HepG2 (cell line): ENCODE data around the gene SDCCAG8. TPM values are rescaled to one million over a fixed set of nuclear protein-coding genes. Genes with fewer than 3 reads are reported as not detected.
A peak's percentile ranks its signal among the peaks of the same experiment; 100 is the strongest.

Source experiments
- ATAC-seq: fragments of 200-7000 bp; cut with Tn5 transposase; 3 replicates; pipeline ENCODE4 v1.9.1; 2020; ENCODE audit warnings: mild to moderate bottlenecking, moderate library complexity
- BruUV-seq: library from RNA; stranded (reverse); fragments of 400-500 nt; replicated peaks from 2 replicates; lab custom pipeline; 2021; lab: Mats Ljungman, UMichigan
- CTCF ChIA-PET: fragments of 300-600 bp; formaldehyde crosslinking; extraction: SDS; loops from one replicate; lab custom pipeline; 2021; ENCODE audit warnings: low total read pairs, inconsistent platforms, low intra/inter-chr PET ratio; lab: Yijun Ruan, JAX
- POLR2A ChIA-PET: fragments of 350-600 bp; sonication (Branson Sonifier 250); formaldehyde crosslinking; loops from one replicate; lab custom pipeline; 2020; ENCODE audit warnings: antibody characterized with exemption, inconsistent platforms; lab: Yijun Ruan, JAX
- DNase-seq: peaks from one replicate; pipeline ENCODE4 v3.0.0-alpha.2; 2015; ENCODE audit warnings: low spot score
- FAIRE-seq: peaks from 3 replicates; lab custom pipeline; 2011; peaks lifted over from hg19 to GRCh38; lab: Jason Lieb, UNC
- H2AFZ ChIP-seq: one replicate; pipeline ENCODE4 v1.6.1; 2011; ENCODE audit warnings: low read length, inconsistent platforms
- H3K27ac ChIP-seq: fragments of 300-600 bp; 3 replicates; pipeline ENCODE4 v1.8.0; 2011; ENCODE audit warnings: mixed run types, mild to moderate bottlenecking, mixed read lengths, low read length, inconsistent platforms; ENCODE audit not compliant: insufficient read depth; ENCODE audit errors: extremely low read length
- H3K27me3 ChIP-seq, 2 experiments: fragments of 200-600 bp in 1 of 2; 2 replicates in 1 of 2; 3 replicates in 1 of 2; pipeline versions ENCODE4 v1.6.0 to v1.8.0; 2011; ENCODE audit warnings: low read length in 2 of 2, mild to moderate bottlenecking in 2 of 2, moderate library complexity in 2 of 2, inconsistent platforms in 1 of 2; ENCODE audit not compliant: insufficient read depth in 2 of 2, control insufficient read depth in 1 of 2
- H3K36me3 ChIP-seq, 2 experiments: fragments of 200-600 bp in 1 of 2; replicated peaks in 1 of 2; 2 replicates in 1 of 2; 3 replicates in 1 of 2; pipeline versions ENCODE4 v1.5.1 to v1.8.0; 2011; ENCODE audit warnings: low read length in 2 of 2, inconsistent platforms in 1 of 2; ENCODE audit not compliant: insufficient read depth in 2 of 2, control insufficient read depth in 1 of 2
- H3K4me1 ChIP-seq: 2 replicates; pipeline ENCODE4 v1.5.1; 2012; ENCODE audit warnings: low read length, inconsistent platforms; ENCODE audit not compliant: insufficient read depth
- H3K4me2 ChIP-seq: 2 replicates; pipeline ENCODE4 v1.6.0; 2011; ENCODE audit warnings: low read depth, low read length, inconsistent platforms
- H3K4me3 ChIP-seq, 3 experiments: fragments of 200-600 bp in 1 of 3; sonication (generic), shearing (Covaris generic) in 1 of 3; replicated peaks in 1 of 3; 2 replicates each; pipeline ENCODE4 v1.5.1; 2011 to 2016; ENCODE audit warnings: low read length in 3 of 3, inconsistent platforms in 2 of 3, low read depth in 2 of 3, mild to moderate bottlenecking in 2 of 3, control low read depth in 1 of 3, mixed read lengths in 1 of 3; ENCODE audit not compliant: insufficient read depth in 1 of 3
- H3K79me2 ChIP-seq: one replicate; pipeline ENCODE4 v1.6.1; 2011; ENCODE audit warnings: low read length, inconsistent platforms; ENCODE audit not compliant: insufficient read depth
- H3K9ac ChIP-seq: 2 replicates; pipeline ENCODE4 v1.6.0; 2011; ENCODE audit warnings: mild to moderate bottlenecking, low read depth, low read length, inconsistent platforms; ENCODE audit not compliant: insufficient read depth
- H3K9me3 ChIP-seq: 2 replicates; pipeline ENCODE4 v1.5.1; 2012; ENCODE audit warnings: mild to moderate bottlenecking, low read length
- H4K20me1 ChIP-seq: 2 replicates; pipeline ENCODE4 v1.6.0; 2011; ENCODE audit warnings: inconsistent platforms, mild to moderate bottlenecking, low read length, moderate library complexity; ENCODE audit not compliant: insufficient read depth
- FOSL1 ChIP-seq: sonication (generic); formaldehyde crosslinking; IDR thresholded peaks from 2 replicates; pipeline ENCODE4 v1.9.0; 2021; ENCODE audit warnings: missing genetic modification reagents, borderline replicate concordance
- LCORL ChIP-seq, 2 experiments: fragments of 450-650 bp in 1 of 2; sonication (generic) in 1 of 2; formaldehyde crosslinking in 1 of 2; IDR thresholded peaks; 2 replicates each; pipeline versions ENCODE4 v1.5.0 to v1.6.1; 2017 to 2020; ENCODE audit warnings: antibody characterized with exemption in 1 of 2, missing genetic modification reagents in 1 of 2
- MAZ ChIP-seq, 2 experiments: sonication (generic) in 1 of 2; formaldehyde crosslinking in 1 of 2; IDR thresholded peaks; 2 replicates each; pipeline versions ENCODE4 v1.5.0 to v1.6.1; 2012 to 2020; ENCODE audit warnings: low read depth in 2 of 2, mild to moderate bottlenecking in 2 of 2, borderline replicate concordance in 1 of 2, improper control_type of control experiment in 1 of 2, low read length in 1 of 2, missing genetic modification reagents in 1 of 2, moderate library complexity in 1 of 2
- NFATC3 ChIP-seq: sonication (generic); formaldehyde crosslinking; IDR thresholded peaks from 2 replicates; pipeline ENCODE4 v1.5.1; 2020; ENCODE audit warnings: mild to moderate bottlenecking, missing genetic modification reagents
- TCF7L2 ChIP-seq: IDR thresholded peaks from 2 replicates; pipeline ENCODE4 v1.6.1; 2011; ENCODE audit warnings: mild to moderate bottlenecking, low read depth, low read length, moderate library complexity
- ZBTB40 ChIP-seq, 2 experiments: fragments of 450-650 bp in 1 of 2; sonication (generic) in 1 of 2; formaldehyde crosslinking in 1 of 2; IDR thresholded peaks; 2 replicates each; pipeline versions ENCODE4 v1.6.1 to v1.8.0; 2016 to 2022; ENCODE audit warnings: antibody characterized with exemption in 1 of 2, mild to moderate bottlenecking in 1 of 2, missing genetic modification reagents in 1 of 2
- ZNF30 ChIP-seq: sonication (generic); formaldehyde crosslinking; IDR thresholded peaks from 2 replicates; pipeline ENCODE4 v1.5.0; 2020; ENCODE audit warnings: mild to moderate bottlenecking, missing genetic modification reagents
- ZNF782 ChIP-seq: sonication (generic); formaldehyde crosslinking; IDR thresholded peaks from 2 replicates; pipeline ENCODE4 v1.4.0; 2020; ENCODE audit warnings: missing genetic modification reagents, mild to moderate bottlenecking, borderline replicate concordance
- ZZZ3 ChIP-seq: sonication (generic); formaldehyde crosslinking; IDR thresholded peaks from 2 replicates; pipeline ENCODE4 v1.4.0; 2020; ENCODE audit warnings: missing genetic modification reagents, mild to moderate bottlenecking, borderline replicate concordance
- WGBS: methylation state at CpG from one replicate; pipeline ENCODE4 v1.1.6; 2017; ENCODE audit warnings: low lambda C conversion rate; 5-methylcytosine and 5-hydroxymethylcytosine counted together
- in situ Hi-C: cut with HindIII; loops from 2 replicates; pipeline ENCODE4 v1.10.0; 2017; ENCODE audit warnings: low pct_unique_long_range_greater_than_20kb; ENCODE audit not compliant: extremely low pct_ligation_motif_present
- intact Hi-C: fragments of 100-400 bp; cut with micrococcal nuclease; formaldehyde crosslinking; loops from one replicate; pipeline ENCODE4 v1.10.0; 2022; ENCODE audit not compliant: unreplicated experiment
- polyA plus RNA-seq, 8 experiments: library from polyadenylated mRNA; depleted of rRNA in 3 of 8; stranded (reverse) in 7 of 8; unstranded in 1 of 8; fragments of >200 nt; fragmentation: Illumina TruSeq in 4 of 8; extraction: Trizol in 4 of 8; gene quantifications; 2 replicates each; pipeline versions ENCODE4 v1.2.1 to v1.2.3, GENCODE V29; 2011 to 2016; ENCODE audit warnings: low read depth in 4 of 8, missing spikeins in 1 of 8, mixed read lengths in 1 of 8; ENCODE audit not compliant: insufficient read depth in 1 of 8
- total RNA-seq, 5 experiments: library from RNA; depleted of rRNA; stranded (reverse); fragments of >200 nt; fragmentation: Illumina TruSeq; extraction: Trizol; gene quantifications; 2 replicates each; pipeline ENCODE4 v1.2.3, GENCODE V29; 2016; ENCODE audit warnings: low read depth in 1 of 5
- TF ChIP-seq, protein P1 (sequence below), 2 experiments: sonication (generic) in 1 of 2; formaldehyde crosslinking in 1 of 2; IDR thresholded peaks; 2 replicates each; pipeline versions ENCODE4 v1.4.0 to v1.6.1; 2016 to 2020; ENCODE audit warnings: borderline replicate concordance in 1 of 2, low read depth in 1 of 2, mild to moderate bottlenecking in 1 of 2, missing genetic modification reagents in 1 of 2

SDCCAG8 gene
- total and polyA plus RNA-seq, 2 of the 13 experiments (the other 11 are each of a cell fraction or from before 2014, with no cell fraction given), result 9.5 to 13.4 TPM

DNA sequence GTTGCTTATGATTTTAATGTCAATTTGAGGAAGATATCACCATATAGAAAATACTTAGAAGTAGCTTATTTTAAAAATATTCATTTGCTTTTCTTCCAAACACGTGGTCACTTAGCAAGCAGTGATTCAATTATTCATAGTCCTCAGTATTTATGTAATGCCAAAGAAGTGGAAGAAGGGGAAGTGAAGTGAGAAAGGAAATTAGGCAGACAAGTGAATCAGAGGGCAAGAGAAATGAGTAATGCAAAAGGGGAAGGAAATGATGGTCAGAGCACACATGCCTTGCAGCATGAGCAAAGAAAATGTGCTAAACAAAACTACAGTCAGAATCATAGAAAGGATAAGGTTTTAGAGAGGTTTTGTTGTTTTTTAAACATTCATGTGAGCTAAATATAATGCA, 31.8 kb downstream of the SDCCAG8 start:
- Histone ChIP-seq H3K9me3 (no peaks in the 10 kb centered on the region), H4K20me1 (no peaks in the 10 kb centered on the region), H3K27me3 (no peaks in the 10 kb centered on the region), H3K4me2 (no peak overlapping the region), H2AFZ (no peak overlapping the region), H3K27ac (no peak overlapping the region), H3K36me3 (no peaks in the 10 kb centered on the region; a peak in 1 of 5 replicates), H3K4me1 (no peaks in the 10 kb centered on the region), H3K9ac (no peak overlapping the region), H3K79me2 (no peaks in the 10 kb centered on the region), H3K4me3 (no peak overlapping the region)
- POLR2A ChIA-PET, result no interaction called here
- no peak for ATAC-seq
- in situ Hi-C loops (no loop called here), intact Hi-C loops (no loop called here)
- DNase-seq, result no peak
- CTCF ChIA-PET, result no interaction called here
- BruUV-seq, result TSS peak; percentile 38
- WGBS, result 73% methylated on average over 1 of the region's 1 CpG
- FAIRE-seq, result no peak
- TF ChIP-seq TCF7L2, result no peak
- TF ChIP-seq ZNF782 (CRISPR knock-in tag), result no peak
- TF ChIP-seq ZNF30, result no peak
- TF ChIP-seq MAZ (IDR thresholded peaks at IDR 0.05; ENCODE audit: borderline replicate concordance, low read depth, low read length), result no peak
- TF ChIP-seq MAZ (CRISPR knock-in tag; IDR thresholded peaks at IDR 0.05; ENCODE audit: low read depth), result no peak
- TF ChIP-seq ZBTB40 (IDR thresholded peaks at IDR 0.05), result no peak
- no peak for TF ChIP-seq ZBTB40 (CRISPR knock-in tag; IDR thresholded peaks at IDR 0.05)
- TF ChIP-seq FOSL1, result no peak
- no peak for TF ChIP-seq LCORL (IDR thresholded peaks at IDR 0.05)
- TF ChIP-seq LCORL (CRISPR knock-in tag; IDR thresholded peaks at IDR 0.05), result no peak
- TF ChIP-seq ZZZ3 (CRISPR knock-in tag), result no peak
- no peak for TF ChIP-seq NFATC3
- TF ChIP-seq, protein P1, sequence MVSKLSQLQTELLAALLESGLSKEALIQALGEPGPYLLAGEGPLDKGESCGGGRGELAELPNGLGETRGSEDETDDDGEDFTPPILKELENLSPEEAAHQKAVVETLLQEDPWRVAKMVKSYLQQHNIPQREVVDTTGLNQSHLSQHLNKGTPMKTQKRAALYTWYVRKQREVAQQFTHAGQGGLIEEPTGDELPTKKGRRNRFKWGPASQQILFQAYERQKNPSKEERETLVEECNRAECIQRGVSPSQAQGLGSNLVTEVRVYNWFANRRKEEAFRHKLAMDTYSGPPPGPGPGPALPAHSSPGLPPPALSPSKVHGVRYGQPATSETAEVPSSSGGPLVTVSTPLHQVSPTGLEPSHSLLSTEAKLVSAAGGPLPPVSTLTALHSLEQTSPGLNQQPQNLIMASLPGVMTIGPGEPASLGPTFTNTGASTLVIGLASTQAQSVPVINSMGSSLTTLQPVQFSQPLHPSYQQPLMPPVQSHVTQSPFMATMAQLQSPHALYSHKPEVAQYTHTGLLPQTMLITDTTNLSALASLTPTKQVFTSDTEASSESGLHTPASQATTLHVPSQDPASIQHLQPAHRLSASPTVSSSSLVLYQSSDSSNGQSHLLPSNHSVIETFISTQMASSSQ (IDR thresholded peaks at IDR 0.05; ENCODE audit: low read depth), result no peak
- TF ChIP-seq, protein P1 (CRISPR knock-in tag; IDR thresholded peaks at IDR 0.05; ENCODE audit: borderline replicate concordance), result no peak
